Mucosa of descending colon (tissue), 3 donors: ENCODE measurements around the gene CDRT4. TPM values are rescaled to one million over a fixed set of nuclear protein-coding genes. Genes with fewer than 3 reads are reported as not detected.
A peak's percentile ranks its signal among the peaks of the same experiment; 100 is the strongest.

Experiments
- ATAC-seq: fragments of 200-7000 bp; cut with Tn5 transposase; one replicate; pipeline ENCODE4 v1.9.1; 2020; ENCODE audit warnings: mild to moderate bottlenecking, moderate library complexity
- DNase-seq, 3 donors: peaks; one replicate each; pipeline ENCODE4 v3.0.0-alpha.2; 2020
- H3K36me3 ChIP-seq: fragments of 200-600 bp; one replicate; pipeline ENCODE4 v1.8.0; 2021; ENCODE audit warnings: low read depth, mild to moderate bottlenecking
- H3K4me1 ChIP-seq: fragments of 200-600 bp; one replicate; pipeline ENCODE4 v1.8.0; 2021; ENCODE audit warnings: low read depth, mild to moderate bottlenecking
- H3K4me3 ChIP-seq: fragments of 200-600 bp; one replicate; pipeline ENCODE4 v1.8.0; 2021; ENCODE audit warnings: mild to moderate bottlenecking
- H3K9me3 ChIP-seq: fragments of 200-600 bp; one replicate; pipeline ENCODE4 v1.8.0; 2021; ENCODE audit warnings: mild to moderate bottlenecking
- intact Hi-C, 2 donors: fragments of 100-400 bp; cut with DNase I in 1 of 2; cut with micrococcal nuclease in 1 of 2; formaldehyde crosslinking; loops; one replicate each; pipeline versions ENCODE4 v1.11.0 to v1.11.1; 2022; cut with DNase I, micrococcal nuclease
- total RNA-seq, 3 donors: library from RNA; stranded (reverse); fragmentation: NEBNext Ultra II Directional in 2 of 3; extraction: Animal tissue kit (Norgen Biotek cat#: 25700) in 2 of 3; gene quantifications; one replicate each; pipeline versions ENCODE4 v1.2.1 to v1.2.4, GENCODE V29; 2021 to 2023
- TF ChIP-seq, protein P1 (sequence below): fragments of 200-600 bp; IDR thresholded peaks from one replicate; pipeline ENCODE4 v1.8.0; 2022; ENCODE audit warnings: antibody characterized with exemption, mild to moderate bottlenecking
- donor health status: DM: no; HTN: no; CAD: no; lungs with moderate emphysema.
- donor health status: DM: no; HTN: no; CAD: no.
- donor health status: DM: no; HTN: yes; CAD: no.

CDRT4 gene
- total RNA-seq, 3 donors from 2014 or later, result 4.8 to 17.5 (median 5.7) TPM

DNA sequence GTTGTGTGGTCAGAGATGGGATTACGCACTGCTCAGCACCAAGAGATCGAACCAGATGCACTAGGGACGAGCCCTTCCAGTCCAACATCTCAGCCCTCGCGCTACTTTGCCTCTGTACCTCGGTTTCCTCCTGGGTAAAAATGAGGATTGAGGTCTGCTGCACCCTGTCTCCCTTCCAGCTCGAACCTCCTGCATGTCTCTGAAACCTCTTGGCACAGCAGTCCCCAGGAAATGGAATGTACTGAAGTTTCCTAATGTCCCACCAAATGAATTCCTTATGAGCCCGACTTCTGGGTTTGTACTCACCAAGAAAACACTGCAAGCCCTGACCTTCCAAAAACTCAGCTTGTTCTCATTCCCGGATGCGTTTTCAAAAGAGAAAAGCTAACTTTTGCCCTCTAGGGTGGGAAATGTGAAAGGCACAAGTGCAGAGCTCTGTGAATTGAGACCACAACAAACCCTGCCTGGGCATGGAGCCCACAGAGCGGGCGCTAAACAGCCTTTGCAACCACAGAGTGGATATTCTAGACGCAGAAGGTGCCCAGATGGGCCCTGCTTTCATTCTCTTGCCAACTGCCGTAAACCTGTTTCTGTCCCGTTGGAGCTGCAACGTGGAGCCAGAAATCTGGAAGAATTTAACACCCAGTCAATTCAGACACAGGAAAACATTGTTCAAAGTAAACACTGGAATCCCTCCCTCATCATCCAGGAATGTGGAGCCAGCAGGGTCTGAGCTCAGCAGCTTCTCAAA, 10.3 kb downstream of the CDRT4 start:
- peaks cover 10% of the 10 kb centered on the region for H3K4me1 ChIP-seq
- intact Hi-C loops, result loop anchor here in 1 of 2 donors (5.0 kb wide), 1 partner anchor 195 kb away; no protein-coding TSS in a partner anchor
- no peaks in the 10 kb centered on the region for H3K9me3 ChIP-seq
- no peaks in the 10 kb centered on the region for H3K36me3 ChIP-seq
- TF ChIP-seq, protein P1, sequence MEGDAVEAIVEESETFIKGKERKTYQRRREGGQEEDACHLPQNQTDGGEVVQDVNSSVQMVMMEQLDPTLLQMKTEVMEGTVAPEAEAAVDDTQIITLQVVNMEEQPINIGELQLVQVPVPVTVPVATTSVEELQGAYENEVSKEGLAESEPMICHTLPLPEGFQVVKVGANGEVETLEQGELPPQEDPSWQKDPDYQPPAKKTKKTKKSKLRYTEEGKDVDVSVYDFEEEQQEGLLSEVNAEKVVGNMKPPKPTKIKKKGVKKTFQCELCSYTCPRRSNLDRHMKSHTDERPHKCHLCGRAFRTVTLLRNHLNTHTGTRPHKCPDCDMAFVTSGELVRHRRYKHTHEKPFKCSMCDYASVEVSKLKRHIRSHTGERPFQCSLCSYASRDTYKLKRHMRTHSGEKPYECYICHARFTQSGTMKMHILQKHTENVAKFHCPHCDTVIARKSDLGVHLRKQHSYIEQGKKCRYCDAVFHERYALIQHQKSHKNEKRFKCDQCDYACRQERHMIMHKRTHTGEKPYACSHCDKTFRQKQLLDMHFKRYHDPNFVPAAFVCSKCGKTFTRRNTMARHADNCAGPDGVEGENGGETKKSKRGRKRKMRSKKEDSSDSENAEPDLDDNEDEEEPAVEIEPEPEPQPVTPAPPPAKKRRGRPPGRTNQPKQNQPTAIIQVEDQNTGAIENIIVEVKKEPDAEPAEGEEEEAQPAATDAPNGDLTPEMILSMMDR, result no peak
- no peak for ATAC-seq
- peak in 1 of 3 donors; percentile 29 for DNase-seq
- no peak overlapping the region for H3K4me3 ChIP-seq

GRCh38 chr17:15456496-15456895, 10.9 kb downstream of the CDRT4 start:
- DNase-seq, result no peak
- intact Hi-C loops, result loop anchor here in 1 of 2 donors (5.0 kb wide), 1 partner anchor 194 kb away; no protein-coding TSS in a partner anchor
- no peak for ATAC-seq
- H3K36me3 ChIP-seq, result no peaks in the 10 kb centered on the region
- no peak overlapping the region for H3K4me3 ChIP-seq
- no peaks in the 10 kb centered on the region for H3K9me3 ChIP-seq
- peaks cover 10% of the 10 kb centered on the region for H3K4me1 ChIP-seq
- TF ChIP-seq, protein P1, result no peak

DNA sequence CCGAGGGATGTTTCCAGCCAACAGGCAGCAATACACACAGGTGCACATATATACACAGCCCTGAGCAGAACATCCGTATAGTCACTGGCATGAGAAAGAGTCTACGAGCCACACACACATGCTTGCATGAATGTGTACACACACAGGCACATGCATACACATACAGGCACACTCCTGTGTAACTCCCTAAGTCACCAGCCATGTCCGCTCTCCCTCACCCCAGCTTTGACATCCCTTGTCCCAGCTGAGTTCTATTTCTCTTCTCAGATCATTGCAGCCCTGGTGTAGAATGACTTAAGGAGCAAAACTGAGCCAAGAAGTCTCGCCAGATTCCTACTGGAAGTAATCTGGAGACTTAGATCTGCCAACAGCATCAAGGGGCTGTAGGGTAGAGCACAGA, 13.1 kb downstream of the CDRT4 start:
- Histone ChIP-seq H3K4me1 (peaks cover 10% of the 10 kb centered on the region), H3K9me3 (no peaks in the 10 kb centered on the region), H3K4me3 (no peak overlapping the region), H3K36me3 (no peaks in the 10 kb centered on the region)
- no peak for ATAC-seq
- DNase-seq, result no peak
- intact Hi-C loops, result no loop called here
- TF ChIP-seq, protein P1, result no peak

GRCh38 chr17:15453782-15454181, 13.6 kb downstream of the CDRT4 start:
- intact Hi-C loops, result no loop called here
- TF ChIP-seq, protein P1, result no peak
- no peak for DNase-seq

DNA sequence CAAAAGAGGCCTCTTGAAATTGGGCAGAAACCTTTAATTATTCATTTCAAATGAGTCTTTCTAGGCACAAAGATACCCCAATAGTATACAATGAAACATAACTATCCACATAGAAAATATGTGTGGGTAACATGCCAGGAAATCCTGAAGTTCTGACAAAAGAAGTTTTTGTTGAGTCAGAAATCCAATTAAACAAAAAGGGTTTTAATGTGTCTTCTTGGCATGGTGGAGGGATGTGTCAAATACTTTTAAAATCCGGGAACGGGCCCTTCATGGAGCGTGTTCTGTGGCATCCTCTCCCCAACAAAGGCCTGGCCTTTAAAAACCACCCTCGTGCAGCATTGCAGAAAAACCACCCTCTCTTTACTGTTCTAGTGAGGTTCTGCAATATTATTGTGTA, 14.2 kb downstream of the CDRT4 start:
- Histone ChIP-seq H3K36me3 (no peaks in the 10 kb centered on the region), H3K4me3 (no peak overlapping the region), H3K4me1 (peaks cover 10% of the 10 kb centered on the region), H3K9me3 (no peaks in the 10 kb centered on the region)
- DNase-seq (no peak), ATAC-seq (no peak)
- intact Hi-C loops, result no loop called here
- TF ChIP-seq, protein P1, result no peak

More at GRCh38 chr17:15453782-15454181, 13.6 kb downstream of the CDRT4 start:
- peak; percentile 87 for ATAC-seq
- no peaks in the 10 kb centered on the region for H3K36me3 ChIP-seq
- H3K9me3 ChIP-seq, result no peaks in the 10 kb centered on the region
- H3K4me1 ChIP-seq, result peaks cover 10% of the 10 kb centered on the region
- H3K4me3 ChIP-seq, result no peak overlapping the region
